Brain microvascular endothelial cell (primary cell): Measurements from ENCODE around the gene KCNIP3.

Source experiments
- DNase-seq: peaks from one replicate; pipeline ENCODE4 v3.0.0-alpha.2; 2020
- H3K27ac ChIP-seq: fragments of 250-450 bp; sonication (Bioruptor Pico); 2 replicates; pipeline ENCODE4 v1.5.1; 2020; ENCODE audit warnings: mild to moderate bottlenecking, moderate library complexity
- H3K27me3 ChIP-seq: fragments of 250-450 bp; sonication (Bioruptor Pico); replicated peaks from 2 replicates; pipeline ENCODE4 v1.5.1; 2020; ENCODE audit warnings: mild to moderate bottlenecking
- H3K36me3 ChIP-seq: fragments of 250-450 bp; sonication (Bioruptor Pico); replicated peaks from 2 replicates; pipeline ENCODE4 v1.5.1; 2020; ENCODE audit warnings: mild to moderate bottlenecking
- H3K4me3 ChIP-seq: 2 replicates; pipeline ENCODE4 v1.5.1; 2011; ENCODE audit warnings: low read depth, mild to moderate bottlenecking, control low read depth, low read length, moderate library complexity
- in situ Hi-C: cut with HindIII; loops from 2 replicates; pipeline ENCODE4 v1.10.0; 2017; ENCODE audit warnings: low sequenced_read_pairs, low pct_ligation_motif_present
- TF ChIP-seq, protein P1 (sequence below): IDR thresholded peaks from 2 replicates; pipeline ENCODE4 v1.5.1; 2011; ENCODE audit warnings: low read depth, mild to moderate bottlenecking, moderate library complexity, low read length, control low read depth, inconsistent platforms; ENCODE audit errors: missing control alignments

KCNIP3 gene

DNA sequence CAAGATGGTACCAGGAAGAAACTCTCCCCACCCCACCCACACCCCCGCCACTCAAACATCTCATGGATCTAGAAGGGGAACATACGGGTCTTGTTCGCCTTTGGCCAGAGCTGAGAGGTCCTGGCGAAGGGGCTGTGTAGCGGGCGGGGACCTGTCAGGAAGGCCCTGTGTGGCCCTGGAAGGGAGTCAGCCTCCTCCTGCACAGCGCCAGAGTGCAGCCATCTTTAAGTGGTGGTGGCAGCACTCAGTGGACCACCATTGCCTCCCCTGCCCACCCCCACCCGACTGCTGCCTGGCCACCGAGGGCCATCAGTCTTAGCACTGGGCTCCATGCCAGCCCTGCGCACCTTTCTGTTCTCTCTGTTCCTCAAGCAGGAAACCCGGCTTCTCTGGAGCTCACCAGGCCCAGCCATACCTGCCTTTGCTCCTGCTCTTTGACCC lies 93.8 kb downstream of the KCNIP3 start:
- Histone ChIP-seq H3K27ac (no peak overlapping the region), H3K4me3 (no peak overlapping the region), H3K27me3 (no peaks in the 10 kb centered on the region), H3K36me3 (no peaks in the 10 kb centered on the region)
- in situ Hi-C loops, result no loop called here
- DNase-seq, result no peak
- TF ChIP-seq, protein P1, sequence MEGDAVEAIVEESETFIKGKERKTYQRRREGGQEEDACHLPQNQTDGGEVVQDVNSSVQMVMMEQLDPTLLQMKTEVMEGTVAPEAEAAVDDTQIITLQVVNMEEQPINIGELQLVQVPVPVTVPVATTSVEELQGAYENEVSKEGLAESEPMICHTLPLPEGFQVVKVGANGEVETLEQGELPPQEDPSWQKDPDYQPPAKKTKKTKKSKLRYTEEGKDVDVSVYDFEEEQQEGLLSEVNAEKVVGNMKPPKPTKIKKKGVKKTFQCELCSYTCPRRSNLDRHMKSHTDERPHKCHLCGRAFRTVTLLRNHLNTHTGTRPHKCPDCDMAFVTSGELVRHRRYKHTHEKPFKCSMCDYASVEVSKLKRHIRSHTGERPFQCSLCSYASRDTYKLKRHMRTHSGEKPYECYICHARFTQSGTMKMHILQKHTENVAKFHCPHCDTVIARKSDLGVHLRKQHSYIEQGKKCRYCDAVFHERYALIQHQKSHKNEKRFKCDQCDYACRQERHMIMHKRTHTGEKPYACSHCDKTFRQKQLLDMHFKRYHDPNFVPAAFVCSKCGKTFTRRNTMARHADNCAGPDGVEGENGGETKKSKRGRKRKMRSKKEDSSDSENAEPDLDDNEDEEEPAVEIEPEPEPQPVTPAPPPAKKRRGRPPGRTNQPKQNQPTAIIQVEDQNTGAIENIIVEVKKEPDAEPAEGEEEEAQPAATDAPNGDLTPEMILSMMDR, result no peak

DNA sequence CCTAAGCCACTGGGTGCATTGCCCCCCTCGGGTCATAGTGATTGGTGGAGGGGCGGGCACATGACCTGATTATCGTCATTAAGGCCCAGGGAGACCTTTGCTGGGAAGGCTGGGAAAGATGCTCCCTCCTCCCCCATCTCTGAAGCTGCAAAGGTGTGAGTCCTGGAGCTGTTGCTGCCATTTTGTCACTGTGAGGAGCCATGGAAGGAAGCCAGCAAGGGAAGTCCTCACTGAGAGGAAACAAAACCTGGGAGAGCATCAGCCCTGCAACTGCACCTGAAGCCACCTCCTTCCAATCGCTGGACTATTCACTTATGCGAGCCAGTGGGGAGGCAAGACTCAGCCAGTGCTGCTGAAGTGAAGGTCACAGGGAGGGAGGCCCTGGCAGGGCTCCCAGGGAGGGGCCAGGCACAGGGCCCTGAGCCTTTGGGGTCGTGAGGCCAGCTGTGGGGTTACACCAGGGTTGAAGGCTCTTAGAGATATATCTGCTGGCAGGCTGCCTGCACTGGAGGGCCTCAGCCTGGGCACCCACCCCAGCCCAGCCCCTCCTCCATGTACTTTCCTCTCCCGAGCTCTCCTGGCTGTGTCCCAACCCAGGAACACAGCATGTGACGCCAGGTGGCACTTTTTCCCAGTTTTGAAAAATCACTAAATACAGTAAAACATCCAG lies 94.6 kb downstream of the KCNIP3 start:
- in situ Hi-C loops, result no loop called here
- TF ChIP-seq, protein P1, result no peak
- H3K27ac ChIP-seq, result no peak overlapping the region
- no peak overlapping the region for H3K4me3 ChIP-seq
- no peaks in the 10 kb centered on the region for H3K36me3 ChIP-seq
- no peaks in the 10 kb centered on the region for H3K27me3 ChIP-seq
- DNase-seq, result no peak

DNA sequence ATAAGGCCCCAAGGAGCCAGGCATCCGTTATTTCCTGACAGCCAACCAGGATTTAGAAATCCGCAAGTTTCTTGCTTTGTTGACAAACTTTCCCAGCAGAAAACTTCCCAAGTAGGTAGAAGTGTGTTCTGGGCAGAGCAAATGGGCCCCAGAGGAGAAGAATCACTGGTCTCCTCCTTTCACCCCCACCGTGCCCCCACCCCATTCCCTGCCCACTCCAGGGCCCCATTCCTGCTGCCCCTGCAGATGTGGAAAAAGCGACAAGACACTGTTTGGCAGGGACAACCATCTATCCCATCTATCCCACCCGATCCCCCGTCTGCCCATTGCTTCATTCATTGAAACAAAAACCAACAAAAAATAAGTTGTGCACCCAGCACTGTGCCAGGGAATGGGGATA lies 95.2 kb downstream of the KCNIP3 start:
- DNase-seq, result no peak
- TF ChIP-seq, protein P1, result no peak
- no peaks in the 10 kb centered on the region for H3K36me3 ChIP-seq
- H3K4me3 ChIP-seq, result no peak overlapping the region
- no peak overlapping the region for H3K27ac ChIP-seq
- in situ Hi-C loops, result no loop called here
- H3K27me3 ChIP-seq, result no peaks in the 10 kb centered on the region

DNA sequence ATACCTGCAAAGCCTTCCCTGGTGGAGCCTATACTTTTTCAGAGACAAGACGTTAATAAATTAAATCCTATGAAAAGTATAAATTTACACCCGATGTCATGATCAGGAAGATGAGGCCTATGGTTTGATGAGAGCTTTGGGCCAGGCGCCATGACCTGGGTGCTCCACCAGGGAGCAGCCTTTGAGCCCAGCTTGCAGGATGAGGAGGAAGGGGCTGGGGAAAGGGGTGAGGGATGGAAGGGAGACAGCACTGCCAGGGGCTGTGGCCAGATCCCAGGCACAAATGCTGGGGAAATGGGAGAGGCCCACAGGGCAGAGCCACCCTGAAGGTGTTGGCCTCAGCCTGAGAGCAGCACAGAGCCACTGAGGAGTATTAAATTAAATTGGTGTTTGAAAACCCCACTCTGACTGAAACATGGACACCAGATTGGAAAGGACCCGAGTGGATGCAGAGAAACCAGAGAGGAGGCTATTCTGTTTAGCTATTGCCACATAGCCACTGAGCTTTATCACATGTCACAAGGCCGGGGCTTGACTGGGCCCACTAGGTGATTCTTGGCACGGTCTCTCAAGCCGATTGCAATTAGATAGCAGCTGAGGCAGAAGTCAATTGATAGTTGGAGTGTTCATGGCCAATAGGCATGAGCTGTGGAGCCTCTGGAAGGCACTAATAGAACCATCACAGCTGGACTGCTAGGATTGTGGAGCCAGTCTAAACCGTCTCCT lies 95.7 kb downstream of the KCNIP3 start:
- Histone ChIP-seq H3K4me3 (no peak overlapping the region), H3K36me3 (no peaks in the 10 kb centered on the region), H3K27me3 (no peaks in the 10 kb centered on the region), H3K27ac (no peak overlapping the region)
- in situ Hi-C loops, result no loop called here
- TF ChIP-seq, protein P1, result peak; percentile 51
- DNase-seq, result no peak

DNA sequence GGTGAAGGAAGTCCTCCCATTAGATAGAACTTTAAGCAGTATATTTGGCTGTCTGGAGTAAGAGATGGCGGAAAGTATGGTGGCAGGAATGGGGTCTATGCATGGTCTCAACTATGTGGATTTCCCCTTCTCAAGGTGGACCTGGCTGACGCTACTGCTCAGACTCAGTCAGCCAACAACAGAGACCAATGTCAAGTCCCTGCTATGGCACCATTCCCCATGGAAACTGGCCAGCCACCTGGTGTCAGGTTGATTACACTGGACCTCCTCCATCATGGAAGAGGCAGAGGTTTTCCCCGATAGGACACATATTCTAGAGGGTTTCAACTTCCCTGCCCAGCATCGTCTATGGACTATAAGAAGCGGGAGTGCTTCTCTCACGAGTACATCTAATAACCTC lies 96.8 kb downstream of the KCNIP3 start:
- TF ChIP-seq, protein P1, result no peak
- no peak for DNase-seq
- no peak overlapping the region for H3K4me3 ChIP-seq
- no peaks in the 10 kb centered on the region for H3K27me3 ChIP-seq
- in situ Hi-C loops, result no loop called here
- no peaks in the 10 kb centered on the region for H3K36me3 ChIP-seq
- H3K27ac ChIP-seq, result no peak overlapping the region
